ENCODE data around the gene TRA2B. TPM values are rescaled to one million over a fixed set of nuclear protein-coding genes. Genes with fewer than 3 reads are reported as not detected.

The TRA2B gene
- total RNA-seq, 1 donor from 2014 or later, result 205 TPM

GRCh38 chr3:185961675-185962232, 23.9 kb upstream of the TRA2B start:
- no peaks in the 10 kb centered on the region for H3K27me3 Mint-ChIP-seq

GRCh38 chr3:185960522-185961288, 22.9 kb upstream of the TRA2B start:
- Mint-ChIP-seq H3K36me3 (ENCODE audit: insufficient read depth) (no peaks in the 10 kb centered on the region), H3K9me3 (ENCODE audit: low read depth) (peaks cover 3% of the 10 kb centered on the region), H3K4me3 (ENCODE audit: low read depth) (no peak overlapping the region), H3K27me3 (no peaks in the 10 kb centered on the region), H3K4me1 (ENCODE audit: low read depth) (peaks cover 5% of the 10 kb centered on the region), H3K27ac (no peak overlapping the region)
- no peak for DNase-seq (ENCODE audit: low spot score, unreplicated experiment)
- no peak for TF ChIP-seq CTCF (IDR thresholded peaks at IDR 0.05; ENCODE audit: unreplicated experiment)

More at GRCh38 chr3:185961675-185962232, 23.9 kb upstream of the TRA2B start:
- TF ChIP-seq CTCF (IDR thresholded peaks at IDR 0.05; ENCODE audit: unreplicated experiment), result no peak
- Mint-ChIP-seq H3K36me3 (ENCODE audit: insufficient read depth) (no peaks in the 10 kb centered on the region), H3K9me3 (ENCODE audit: low read depth) (peaks cover 3% of the 10 kb centered on the region), H3K4me1 (ENCODE audit: low read depth) (no peaks in the 10 kb centered on the region), H3K27ac (no peak overlapping the region), H3K4me3 (ENCODE audit: low read depth) (no peak overlapping the region)
- no peak for DNase-seq (ENCODE audit: low spot score, unreplicated experiment)

- Mint-ChIP-seq H3K36me3 (ENCODE audit: insufficient read depth) (no peaks in the 10 kb centered on the region), H3K9me3 (ENCODE audit: low read depth) (no peaks in the 10 kb centered on the region), H3K4me3 (ENCODE audit: low read depth) (no peak overlapping the region), H3K27me3 (no peaks in the 10 kb centered on the region), H3K4me1 (ENCODE audit: low read depth) (peaks cover 6% of the 10 kb centered on the region), H3K27ac (no peak overlapping the region)
- TF ChIP-seq CTCF (IDR thresholded peaks at IDR 0.05; ENCODE audit: unreplicated experiment), result no peak
- DNase-seq (ENCODE audit: low spot score, unreplicated experiment), result no peak
These were observed 22.1 kb upstream of the TRA2B start for GRCh38 chr3:185959609-185960521.

GRCh38 chr3:185958626-185959025, 20.8 kb upstream of the TRA2B start:
- no peak for TF ChIP-seq CTCF (IDR thresholded peaks at IDR 0.05; ENCODE audit: unreplicated experiment)
- H3K36me3 Mint-ChIP-seq (ENCODE audit: insufficient read depth), result no peaks in the 10 kb centered on the region
- no peak overlapping the region for H3K27ac Mint-ChIP-seq
- no peak overlapping the region for H3K4me3 Mint-ChIP-seq (ENCODE audit: low read depth)
- H3K9me3 Mint-ChIP-seq (ENCODE audit: low read depth), result no peaks in the 10 kb centered on the region
- no peak for DNase-seq (ENCODE audit: low spot score, unreplicated experiment)
- peaks cover 8% of the 10 kb centered on the region for H3K4me1 Mint-ChIP-seq (ENCODE audit: low read depth)
- no peaks in the 10 kb centered on the region for H3K27me3 Mint-ChIP-seq

- Mint-ChIP-seq H3K9me3 (ENCODE audit: low read depth) (no peaks in the 10 kb centered on the region), H3K27ac (no peak overlapping the region), H3K4me3 (ENCODE audit: low read depth) (no peak overlapping the region), H3K27me3 (no peaks in the 10 kb centered on the region), H3K36me3 (ENCODE audit: insufficient read depth) (no peaks in the 10 kb centered on the region), H3K4me1 (ENCODE audit: low read depth) (peaks cover 11% of the 10 kb centered on the region)
- no peak for DNase-seq (ENCODE audit: low spot score, unreplicated experiment)
- TF ChIP-seq CTCF (IDR thresholded peaks at IDR 0.05; ENCODE audit: unreplicated experiment), result no peak
These were observed 18.4 kb upstream of the TRA2B start for GRCh38 chr3:185956244-185956643.
